OCI-LY1 (cell line): Measurements from ENCODE around the gene ARHGAP6.

ENCODE experiments used
- H2AFZ ChIP-seq: fragments of 200-600 bp; sonication (generic), shearing (Covaris generic); 2 replicates; pipeline ENCODE4 v1.6.0; 2014; ENCODE audit warnings: antibody characterized with exemption, mild to moderate bottlenecking, low read length
- H3F3A ChIP-seq: fragments of 200-600 bp; sonication (generic), shearing (Covaris generic); 2 replicates; pipeline ENCODE4 v1.6.0; 2014; ENCODE audit warnings: mild to moderate bottlenecking, antibody characterized with exemption, low read length, moderate library complexity; ENCODE audit not compliant: insufficient read depth
- H3K27ac ChIP-seq: fragments of 200-600 bp; sonication (generic); 2 replicates; pipeline ENCODE4 v1.5.1; 2014; ENCODE audit warnings: low read length, mixed run types, mild to moderate bottlenecking, low read depth; ENCODE audit not compliant: poor library complexity, severe bottlenecking
- H3K27me3 ChIP-seq: fragments of 200-600 bp; sonication (generic); 2 replicates; pipeline ENCODE4 v1.6.0; 2014; ENCODE audit warnings: antibody characterized with exemption, mild to moderate bottlenecking, low read length, moderate library complexity; ENCODE audit not compliant: insufficient read depth
- H3K36me3 ChIP-seq: fragments of 200-600 bp; sonication (generic); 2 replicates; pipeline ENCODE4 v1.6.1; 2014; ENCODE audit warnings: mild to moderate bottlenecking, antibody characterized with exemption, low read length, moderate library complexity, mixed read lengths; ENCODE audit not compliant: insufficient read depth
- H3K4me1 ChIP-seq: fragments of 200-600 bp; sonication (generic); 2 replicates; pipeline ENCODE4 v1.5.1; 2014; ENCODE audit warnings: mild to moderate bottlenecking, low read length, moderate library complexity; ENCODE audit not compliant: insufficient read depth, severe bottlenecking
- H3K4me2 ChIP-seq: fragments of 200-600 bp; sonication (generic), shearing (Covaris generic); 2 replicates; pipeline ENCODE4 v1.6.1; 2014; ENCODE audit warnings: low read length
- H3K4me3 ChIP-seq: fragments of 200-600 bp; sonication (generic); 2 replicates; pipeline ENCODE4 v1.5.1; 2014; ENCODE audit warnings: low read length, low read depth, mild to moderate bottlenecking, mixed read lengths; ENCODE audit not compliant: poor library complexity, severe bottlenecking
- H3K79me2 ChIP-seq: fragments of 200-600 bp; shearing (Covaris generic); 2 replicates; pipeline ENCODE4 v1.6.1; 2016; ENCODE audit warnings: mixed run types, low read length, mixed read lengths; ENCODE audit not compliant: insufficient read depth
- H3K9ac ChIP-seq: fragments of 200-600 bp; sonication (generic), shearing (Covaris generic); 2 replicates; pipeline ENCODE4 v1.6.1; 2014; ENCODE audit warnings: mild to moderate bottlenecking, low read length, mixed read lengths
- H3K9me2 ChIP-seq: fragments of 200-600 bp; sonication (generic), shearing (Covaris generic); 2 replicates; pipeline ENCODE4 v1.6.1; 2014; ENCODE audit warnings: low read depth, mild to moderate bottlenecking, low read length, mixed read lengths
- H3K9me3 ChIP-seq: fragments of 200-600 bp; shearing (Covaris generic); 2 replicates; pipeline ENCODE4 v1.6.1; 2014; ENCODE audit warnings: low read length, mixed read lengths
- H4K20me1 ChIP-seq: fragments of 200-600 bp; sonication (generic), shearing (Covaris generic); 2 replicates; pipeline ENCODE4 v1.6.0; 2016; ENCODE audit warnings: mild to moderate bottlenecking, low read length; ENCODE audit not compliant: insufficient read depth
- EZH2 ChIP-seq: fragments of 200-600 bp; sonication (generic), shearing (Covaris generic); IDR thresholded peaks from 2 replicates; pipeline ENCODE4 v1.8.0; 2017; ENCODE audit warnings: borderline replicate concordance, mixed run types, mild to moderate bottlenecking, antibody characterized with exemption, low read length, moderate library complexity, mixed read lengths
- TF ChIP-seq, protein P1 (sequence below): fragments of 200-600 bp; sonication (generic), shearing (Covaris generic); IDR thresholded peaks from 2 replicates; pipeline ENCODE4 v1.5.1; 2017; ENCODE audit warnings: mild to moderate bottlenecking, antibody characterized with exemption, low read length, moderate library complexity, mixed read lengths

The ARHGAP6 gene

DNA sequence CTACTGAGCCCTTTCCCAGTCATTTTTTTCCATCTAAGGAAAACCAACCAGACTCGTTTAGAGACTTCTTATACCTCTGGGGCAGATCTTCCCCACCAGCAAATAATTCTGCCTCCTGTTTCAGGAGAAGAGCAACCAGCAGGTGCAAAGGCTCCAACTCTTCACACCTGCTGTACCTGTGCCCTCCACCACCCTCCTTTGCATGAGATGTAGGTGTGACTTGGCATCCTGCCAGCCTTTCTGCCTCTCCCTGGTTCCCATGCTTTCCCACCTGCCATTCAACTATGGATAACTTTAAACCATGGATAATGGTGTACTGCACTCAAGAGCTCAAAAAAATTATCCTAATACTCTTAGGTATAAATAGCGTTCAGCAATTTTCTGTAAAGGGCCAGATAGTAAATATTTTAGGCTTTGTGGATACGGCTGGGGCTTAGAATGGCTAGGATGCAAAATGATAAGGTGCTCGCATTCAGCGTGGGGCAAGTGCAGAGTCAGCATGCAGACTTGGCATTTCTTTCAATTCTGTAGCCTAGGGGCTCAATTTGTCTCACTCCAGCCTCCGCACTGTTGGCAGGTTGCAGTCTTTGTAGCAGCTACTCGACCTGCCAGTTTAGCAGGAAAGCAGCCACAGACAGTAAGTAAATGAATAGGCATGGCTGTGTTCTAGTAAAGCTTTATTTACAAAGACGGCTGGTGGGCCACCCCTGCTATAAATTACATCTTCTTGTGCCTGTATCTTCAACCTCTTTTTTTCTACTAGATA lies 474.8 kb downstream of the ARHGAP6 start:
- no peaks in the 10 kb centered on the region for H3K27me3 ChIP-seq
- TF ChIP-seq, protein P1, sequence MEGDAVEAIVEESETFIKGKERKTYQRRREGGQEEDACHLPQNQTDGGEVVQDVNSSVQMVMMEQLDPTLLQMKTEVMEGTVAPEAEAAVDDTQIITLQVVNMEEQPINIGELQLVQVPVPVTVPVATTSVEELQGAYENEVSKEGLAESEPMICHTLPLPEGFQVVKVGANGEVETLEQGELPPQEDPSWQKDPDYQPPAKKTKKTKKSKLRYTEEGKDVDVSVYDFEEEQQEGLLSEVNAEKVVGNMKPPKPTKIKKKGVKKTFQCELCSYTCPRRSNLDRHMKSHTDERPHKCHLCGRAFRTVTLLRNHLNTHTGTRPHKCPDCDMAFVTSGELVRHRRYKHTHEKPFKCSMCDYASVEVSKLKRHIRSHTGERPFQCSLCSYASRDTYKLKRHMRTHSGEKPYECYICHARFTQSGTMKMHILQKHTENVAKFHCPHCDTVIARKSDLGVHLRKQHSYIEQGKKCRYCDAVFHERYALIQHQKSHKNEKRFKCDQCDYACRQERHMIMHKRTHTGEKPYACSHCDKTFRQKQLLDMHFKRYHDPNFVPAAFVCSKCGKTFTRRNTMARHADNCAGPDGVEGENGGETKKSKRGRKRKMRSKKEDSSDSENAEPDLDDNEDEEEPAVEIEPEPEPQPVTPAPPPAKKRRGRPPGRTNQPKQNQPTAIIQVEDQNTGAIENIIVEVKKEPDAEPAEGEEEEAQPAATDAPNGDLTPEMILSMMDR, result no peak
- TF ChIP-seq EZH2, result no peak
- H4K20me1 ChIP-seq, result no peaks in the 10 kb centered on the region
- no peak overlapping the region for H2AFZ ChIP-seq
- H3K4me1 ChIP-seq, result no peaks in the 10 kb centered on the region
- H3K27ac ChIP-seq, result no peak overlapping the region
- no peak overlapping the region for H3K4me2 ChIP-seq
- H3K4me3 ChIP-seq, result no peak overlapping the region
- H3K79me2 ChIP-seq, result no peaks in the 10 kb centered on the region
- no peaks in the 10 kb centered on the region for H3K9me3 ChIP-seq
- no peaks in the 10 kb centered on the region for H3K9me2 ChIP-seq
- H3F3A ChIP-seq, result no peaks in the 10 kb centered on the region
- no peaks in the 10 kb centered on the region for H3K36me3 ChIP-seq
- H3K9ac ChIP-seq, result no peak overlapping the region

DNA sequence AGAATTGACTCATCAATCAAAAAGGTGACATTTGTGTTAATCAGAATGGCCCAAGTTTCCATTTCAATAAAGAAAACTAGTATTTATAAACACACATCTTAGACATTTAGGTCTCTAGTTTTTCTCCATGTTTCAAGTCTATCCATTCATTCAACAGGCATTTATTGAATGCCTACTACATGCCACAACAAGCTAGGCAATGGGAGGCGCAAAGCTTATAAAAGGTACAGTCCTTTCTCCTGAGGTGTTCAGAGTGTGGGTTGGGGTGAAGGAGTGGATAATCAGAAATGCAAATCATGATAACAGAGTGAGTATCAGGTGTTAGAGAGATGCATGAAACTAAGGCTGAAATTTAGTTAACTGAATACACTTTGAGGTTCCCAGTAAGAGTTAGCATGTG lies 476.6 kb downstream of the ARHGAP6 start:
- Histone ChIP-seq H3K4me2 (no peak overlapping the region), H3K36me3 (no peaks in the 10 kb centered on the region), H3K27ac (no peak overlapping the region), H3K9me3 (no peaks in the 10 kb centered on the region), H3F3A (no peaks in the 10 kb centered on the region), H4K20me1 (no peaks in the 10 kb centered on the region), H3K9ac (no peak overlapping the region), H3K4me1 (no peaks in the 10 kb centered on the region), H2AFZ (no peak overlapping the region), H3K27me3 (no peaks in the 10 kb centered on the region), H3K9me2 (no peaks in the 10 kb centered on the region), H3K4me3 (no peak overlapping the region), H3K79me2 (no peaks in the 10 kb centered on the region)
- TF ChIP-seq, protein P1, result no peak
- no peak for TF ChIP-seq EZH2

DNA sequence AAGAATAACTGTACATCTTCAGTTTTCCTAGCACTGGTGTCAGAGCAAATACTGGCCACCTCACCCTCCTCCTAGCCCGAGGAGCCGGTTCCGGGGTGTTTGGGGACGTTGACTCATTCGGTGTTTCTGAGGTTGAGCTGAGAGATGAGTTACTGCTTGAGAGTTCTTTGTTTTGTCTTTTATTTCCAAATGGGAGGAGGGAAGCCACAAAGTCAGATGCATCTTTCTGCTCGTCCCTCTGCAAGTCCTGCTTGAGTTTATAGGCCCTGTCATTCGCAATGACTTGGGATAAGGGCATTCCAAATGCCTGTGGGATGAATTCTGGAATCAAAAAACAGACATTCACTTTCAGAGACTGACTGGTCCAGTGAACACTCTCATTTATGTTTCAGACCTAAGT lies 477.1 kb downstream of the ARHGAP6 start:
- no peaks in the 10 kb centered on the region for H3K9me3 ChIP-seq
- no peak overlapping the region for H3K4me2 ChIP-seq
- H3K9me2 ChIP-seq, result no peaks in the 10 kb centered on the region
- no peak overlapping the region for H2AFZ ChIP-seq
- H3K27ac ChIP-seq, result no peak overlapping the region
- no peaks in the 10 kb centered on the region for H4K20me1 ChIP-seq
- H3K27me3 ChIP-seq, result no peaks in the 10 kb centered on the region
- H3K4me3 ChIP-seq, result no peak overlapping the region
- no peak overlapping the region for H3K9ac ChIP-seq
- H3F3A ChIP-seq, result no peaks in the 10 kb centered on the region
- TF ChIP-seq EZH2, result no peak
- TF ChIP-seq, protein P1, result no peak
- no peaks in the 10 kb centered on the region for H3K36me3 ChIP-seq
- H3K79me2 ChIP-seq, result no peaks in the 10 kb centered on the region
- H3K4me1 ChIP-seq, result no peaks in the 10 kb centered on the region
